ENCODE results near the gene HSD17B8.

- TF ChIP-seq SIN3A (IDR thresholded peaks at IDR 0.05; ENCODE audit: borderline replicate concordance, insufficient read depth, low read length) = no peak
- no peak for TF ChIP-seq POLR2AphosphoS5 (IDR thresholded peaks at IDR 0.05; ENCODE audit: low read depth, low read length)
- no peak for TF ChIP-seq REST (IDR thresholded peaks at IDR 0.05; ENCODE audit: insufficient read depth in 1 of 2, low read depth in 2 of 2, low read length in 2 of 2)
These were observed 2.6 kb downstream of the HSD17B8 start for GRCh38 chr6:33206864-33207551.
